GM19395 (cell line): ENCODE data around the gene PHACTR3.

Experiments
- ATAC-seq: cut with Tn5 transposase; IDR thresholded peaks from one replicate; pipeline ENCODE4 v1.9.1; 2021; ENCODE audit warnings: mild to moderate bottlenecking, moderate library complexity; ENCODE audit not compliant: unreplicated experiment

The PHACTR3 gene

GRCh38 chr20:59588236-59588855 is 16.0 kb upstream of the PHACTR3 start:
- no peak for ATAC-seq

GRCh38 chr20:59589086-59589684 is 15.2 kb upstream of the PHACTR3 start:
- ATAC-seq: no peak

- no peak for ATAC-seq
Measured at GRCh38 chr20:59591061-59591460, 13.3 kb upstream of the PHACTR3 start.

GRCh38 chr20:59596690-59597089 is 7.7 kb upstream of the PHACTR3 start:
- no peak for ATAC-seq

GRCh38 chr20:59597240-59597639 is 7.1 kb upstream of the PHACTR3 start:
- ATAC-seq: no peak

- no peak for ATAC-seq
Measured at GRCh38 chr20:59598625-59599310, 5.6 kb upstream of the PHACTR3 start.

- no peak for ATAC-seq
Measured at GRCh38 chr20:59599941-59600340, 4.4 kb upstream of the PHACTR3 start.

- no peak for ATAC-seq
Measured at GRCh38 chr20:59600472-59600871, 3.9 kb upstream of the PHACTR3 start.

GRCh38 chr20:59602546-59603080 is 1.7 kb upstream of the PHACTR3 start:
- no peak for ATAC-seq

- ATAC-seq: no peak
Measured at GRCh38 chr20:59603176-59603575, 1.2 kb upstream of the PHACTR3 start.

GRCh38 chr20:59604741-59605600 is 631 bp downstream of the PHACTR3 start:
- no peak for ATAC-seq

- no peak for ATAC-seq
Measured at GRCh38 chr20:59605601-59606364, 1.4 kb downstream of the PHACTR3 start.

- no peak for ATAC-seq
Measured at GRCh38 chr20:59606566-59606965, 2.2 kb downstream of the PHACTR3 start.

GRCh38 chr20:59608396-59608795 is 4.1 kb downstream of the PHACTR3 start:
- ATAC-seq: no peak

GRCh38 chr20:59608871-59609270 is 4.5 kb downstream of the PHACTR3 start:
- no peak for ATAC-seq

GRCh38 chr20:59611286-59611685 is 6.9 kb downstream of the PHACTR3 start:
- ATAC-seq: no peak

GRCh38 chr20:59613861-59614260 is 9.5 kb downstream of the PHACTR3 start:
- no peak for ATAC-seq

- no peak for ATAC-seq
Measured at GRCh38 chr20:59614714-59615113, 10.4 kb downstream of the PHACTR3 start.

- ATAC-seq: no peak
Measured at GRCh38 chr20:59616306-59616705, 12.0 kb downstream of the PHACTR3 start.

GRCh38 chr20:59617221-59617620 is 12.9 kb downstream of the PHACTR3 start:
- ATAC-seq: no peak
